Neural cell (in vitro differentiated cells): ENCODE results near the gene OTOP3.

Source experiments
- EP300 ChIP-seq: fragments of 450-650 bp; conservative IDR thresholded peaks from 2 replicates; pipeline ENCODE4 v1.6.1; 2014; ENCODE audit warnings: antibody characterized with exemption, mild to moderate bottlenecking, moderate library complexity; ENCODE audit not compliant: poor library complexity, severe bottlenecking
- EZH2 ChIP-seq: fragments of 200-600, 300-800 bp; shearing (Covaris generic), sonication (generic); IDR thresholded peaks from 2 replicates; pipeline ENCODE4 v1.6.1; 2014; ENCODE audit warnings: antibody characterized with exemption, low read length, borderline replicate concordance, mild to moderate bottlenecking; ENCODE audit not compliant: insufficient read depth, poor library complexity, severe bottlenecking
- MXI1 ChIP-seq: fragments of 450-650 bp; conservative IDR thresholded peaks from 2 replicates; pipeline ENCODE4 v1.6.1; 2014; ENCODE audit warnings: antibody characterized with exemption, mild to moderate bottlenecking; ENCODE audit not compliant: poor library complexity, severe bottlenecking
- POLR2AphosphoS5 ChIP-seq: IDR thresholded peaks from 2 replicates; pipeline ENCODE4 v1.6.1; 2012
- RAD21 ChIP-seq: fragments of 450-650 bp; conservative IDR thresholded peaks from 2 replicates; pipeline ENCODE4 v1.6.1; 2014; ENCODE audit warnings: antibody characterized with exemption, mild to moderate bottlenecking, moderate library complexity
- TAF1 ChIP-seq: IDR thresholded peaks from 2 replicates; pipeline ENCODE4 v1.6.1; 2012; ENCODE audit warnings: low read depth
- TF ChIP-seq, protein P1 (sequence below): fragments of 450-650 bp; IDR thresholded peaks from 2 replicates; pipeline ENCODE4 v1.5.1; 2014; ENCODE audit warnings: antibody characterized with exemption, mild to moderate bottlenecking, moderate library complexity; ENCODE audit not compliant: poor library complexity, severe bottlenecking
- TF ChIP-seq, protein P2 (sequence below): IDR thresholded peaks from 2 replicates; pipeline ENCODE4 v1.6.1; 2012; ENCODE audit warnings: borderline replicate concordance

- TF ChIP-seq, protein P1, sequence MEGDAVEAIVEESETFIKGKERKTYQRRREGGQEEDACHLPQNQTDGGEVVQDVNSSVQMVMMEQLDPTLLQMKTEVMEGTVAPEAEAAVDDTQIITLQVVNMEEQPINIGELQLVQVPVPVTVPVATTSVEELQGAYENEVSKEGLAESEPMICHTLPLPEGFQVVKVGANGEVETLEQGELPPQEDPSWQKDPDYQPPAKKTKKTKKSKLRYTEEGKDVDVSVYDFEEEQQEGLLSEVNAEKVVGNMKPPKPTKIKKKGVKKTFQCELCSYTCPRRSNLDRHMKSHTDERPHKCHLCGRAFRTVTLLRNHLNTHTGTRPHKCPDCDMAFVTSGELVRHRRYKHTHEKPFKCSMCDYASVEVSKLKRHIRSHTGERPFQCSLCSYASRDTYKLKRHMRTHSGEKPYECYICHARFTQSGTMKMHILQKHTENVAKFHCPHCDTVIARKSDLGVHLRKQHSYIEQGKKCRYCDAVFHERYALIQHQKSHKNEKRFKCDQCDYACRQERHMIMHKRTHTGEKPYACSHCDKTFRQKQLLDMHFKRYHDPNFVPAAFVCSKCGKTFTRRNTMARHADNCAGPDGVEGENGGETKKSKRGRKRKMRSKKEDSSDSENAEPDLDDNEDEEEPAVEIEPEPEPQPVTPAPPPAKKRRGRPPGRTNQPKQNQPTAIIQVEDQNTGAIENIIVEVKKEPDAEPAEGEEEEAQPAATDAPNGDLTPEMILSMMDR, result no peak
- TF ChIP-seq EZH2 (no peak), POLR2AphosphoS5 (no peak), EP300 (no peak), MXI1 (no peak), TAF1 (no peak), RAD21 (no peak)
- TF ChIP-seq, protein P2, sequence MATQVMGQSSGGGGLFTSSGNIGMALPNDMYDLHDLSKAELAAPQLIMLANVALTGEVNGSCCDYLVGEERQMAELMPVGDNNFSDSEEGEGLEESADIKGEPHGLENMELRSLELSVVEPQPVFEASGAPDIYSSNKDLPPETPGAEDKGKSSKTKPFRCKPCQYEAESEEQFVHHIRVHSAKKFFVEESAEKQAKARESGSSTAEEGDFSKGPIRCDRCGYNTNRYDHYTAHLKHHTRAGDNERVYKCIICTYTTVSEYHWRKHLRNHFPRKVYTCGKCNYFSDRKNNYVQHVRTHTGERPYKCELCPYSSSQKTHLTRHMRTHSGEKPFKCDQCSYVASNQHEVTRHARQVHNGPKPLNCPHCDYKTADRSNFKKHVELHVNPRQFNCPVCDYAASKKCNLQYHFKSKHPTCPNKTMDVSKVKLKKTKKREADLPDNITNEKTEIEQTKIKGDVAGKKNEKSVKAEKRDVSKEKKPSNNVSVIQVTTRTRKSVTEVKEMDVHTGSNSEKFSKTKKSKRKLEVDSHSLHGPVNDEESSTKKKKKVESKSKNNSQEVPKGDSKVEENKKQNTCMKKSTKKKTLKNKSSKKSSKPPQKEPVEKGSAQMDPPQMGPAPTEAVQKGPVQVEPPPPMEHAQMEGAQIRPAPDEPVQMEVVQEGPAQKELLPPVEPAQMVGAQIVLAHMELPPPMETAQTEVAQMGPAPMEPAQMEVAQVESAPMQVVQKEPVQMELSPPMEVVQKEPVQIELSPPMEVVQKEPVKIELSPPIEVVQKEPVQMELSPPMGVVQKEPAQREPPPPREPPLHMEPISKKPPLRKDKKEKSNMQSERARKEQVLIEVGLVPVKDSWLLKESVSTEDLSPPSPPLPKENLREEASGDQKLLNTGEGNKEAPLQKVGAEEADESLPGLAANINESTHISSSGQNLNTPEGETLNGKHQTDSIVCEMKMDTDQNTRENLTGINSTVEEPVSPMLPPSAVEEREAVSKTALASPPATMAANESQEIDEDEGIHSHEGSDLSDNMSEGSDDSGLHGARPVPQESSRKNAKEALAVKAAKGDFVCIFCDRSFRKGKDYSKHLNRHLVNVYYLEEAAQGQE, result no peak
These were observed 32.7 kb downstream of the OTOP3 start for GRCh38 chr17:74968361-74968780.
